Cardiac septum (tissue), 1 donor: ENCODE results near the gene CLEC4E. TPM values are rescaled to one million over a fixed set of nuclear protein-coding genes. Genes with fewer than 3 reads are reported as not detected.

ENCODE experiments used
- total RNA-seq: library from RNA; stranded (reverse); fragmentation: NEBNext Ultra II Directional; extraction: Animal tissue kit (Norgen Biotek cat#: 25700); gene quantifications from one replicate; pipeline ENCODE4 v1.2.1, GENCODE V29; 2021
- donor health status: DM: no; HTN: no; CAD: no.

The CLEC4E gene
- total RNA-seq, 1 donor from 2014 or later = not detected

Other genes with a start within 250 kb of the CLEC4E start
- gene CLEC6A, start 84.9 kb downstream of the CLEC4E start, total RNA-seq = not detected
- gene CLEC4D, start 27.4 kb downstream of the CLEC4E start, total RNA-seq = 0.43 TPM
- 0.13 TPM for gene AICDA, start 72.0 kb upstream of the CLEC4E start, total RNA-seq
- 20.8 TPM for gene MFAP5, start 121.9 kb upstream of the CLEC4E start, total RNA-seq
- 13.8 TPM for gene RIMKLB, start 157.1 kb upstream of the CLEC4E start, total RNA-seq